Measurements from ENCODE around the gene SLC30A7. TPM values are rescaled to one million over a fixed set of nuclear protein-coding genes. Genes with fewer than 3 reads are reported as not detected.
A peak's percentile ranks its signal among the peaks of the same experiment; 100 is the strongest.
"Not testable (repeated sequence)": the region's sequence is repeated elsewhere in the genome, so short reads cannot be mapped to it uniquely, and the experiment has no call there.

SLC30A7 gene
- total RNA-seq, 1 donor from 2014 or later = 39.4 TPM

GRCh38 chr1:100926240-100926639, 30.4 kb downstream of the SLC30A7 start:
- no peak for DNase-seq (ENCODE audit: low spot score)
- H3K9me3 Mint-ChIP-seq = peaks cover 12% of the 10 kb centered on the region
- H3K4me3 Mint-ChIP-seq (ENCODE audit: low read depth) = no peak overlapping the region
- peak overlapping the region; percentile 5 for H3K27ac Mint-ChIP-seq
- peaks cover 43% of the 10 kb centered on the region for H3K4me1 Mint-ChIP-seq (ENCODE audit: low read depth)
- H3K36me3 Mint-ChIP-seq (ENCODE audit: low read depth) = peaks cover 38% of the 10 kb centered on the region
- H3K27me3 Mint-ChIP-seq (ENCODE audit: low read depth) = no peaks in the 10 kb centered on the region
- intact Hi-C loops (cut with micrococcal nuclease) = loop anchor here (5.0 to 10.0 kb wide), 4 partner anchors 81 to 519 kb away; no protein-coding TSS in a partner anchor

GRCh38 chr1:100927276-100927675, 31.4 kb downstream of the SLC30A7 start:
- no peak overlapping the region for H3K27ac Mint-ChIP-seq
- H3K9me3 Mint-ChIP-seq = peaks cover 12% of the 10 kb centered on the region
- H3K36me3 Mint-ChIP-seq (ENCODE audit: low read depth) = peaks cover 40% of the 10 kb centered on the region
- peaks cover 49% of the 10 kb centered on the region for H3K4me1 Mint-ChIP-seq (ENCODE audit: low read depth)
- H3K27me3 Mint-ChIP-seq (ENCODE audit: low read depth) = no peaks in the 10 kb centered on the region
- intact Hi-C loops (cut with micrococcal nuclease) = loop anchor here (5.0 to 10.0 kb wide), 4 partner anchors 80 to 518 kb away; no protein-coding TSS in a partner anchor
- H3K4me3 Mint-ChIP-seq (ENCODE audit: low read depth) = no peak overlapping the region
- DNase-seq (ENCODE audit: low spot score) = peak; percentile 49

GRCh38 chr1:100928128-100928527, 32.2 kb downstream of the SLC30A7 start:
- Mint-ChIP-seq H3K27me3 (ENCODE audit: low read depth) (no peaks in the 10 kb centered on the region), H3K9me3 (peaks cover 12% of the 10 kb centered on the region), H3K4me3 (ENCODE audit: low read depth) (no peak overlapping the region), H3K27ac (no peak overlapping the region), H3K36me3 (ENCODE audit: low read depth) (peaks cover 43% of the 10 kb centered on the region), H3K4me1 (ENCODE audit: low read depth) (peaks cover 49% of the 10 kb centered on the region)
- no peak for DNase-seq (ENCODE audit: low spot score)
- intact Hi-C loops (cut with micrococcal nuclease) = loop anchor here (5.0 to 10.0 kb wide), 4 partner anchors 79 to 517 kb away; no protein-coding TSS in a partner anchor

GRCh38 chr1:100930494-100930893, 34.6 kb downstream of the SLC30A7 start:
- DNase-seq (ENCODE audit: low spot score) = no peak
- H3K4me3 Mint-ChIP-seq (ENCODE audit: low read depth) = no peak overlapping the region
- H3K36me3 Mint-ChIP-seq (ENCODE audit: low read depth) = peaks cover 55% of the 10 kb centered on the region
- peaks cover 14% of the 10 kb centered on the region for H3K9me3 Mint-ChIP-seq
- intact Hi-C loops (cut with micrococcal nuclease) = no loop called here
- H3K4me1 Mint-ChIP-seq (ENCODE audit: low read depth) = peaks cover 42% of the 10 kb centered on the region
- H3K27me3 Mint-ChIP-seq (ENCODE audit: low read depth) = no peaks in the 10 kb centered on the region
- no peak overlapping the region for H3K27ac Mint-ChIP-seq

- H3K4me1 Mint-ChIP-seq (ENCODE audit: low read depth) = peaks cover 44% of the 10 kb centered on the region
- H3K27me3 Mint-ChIP-seq (ENCODE audit: low read depth) = no peaks in the 10 kb centered on the region
- H3K9me3 Mint-ChIP-seq = peaks cover 8% of the 10 kb centered on the region
- intact Hi-C loops (cut with micrococcal nuclease) = no loop called here
- no peak for DNase-seq (ENCODE audit: low spot score)
- H3K27ac Mint-ChIP-seq = no peak overlapping the region
- H3K36me3 Mint-ChIP-seq (ENCODE audit: low read depth) = peaks cover 67% of the 10 kb centered on the region
- no peak overlapping the region for H3K4me3 Mint-ChIP-seq (ENCODE audit: low read depth)
Observed at GRCh38 chr1:100931716-100932115, 35.8 kb downstream of the SLC30A7 start.

- H3K4me3 Mint-ChIP-seq (ENCODE audit: low read depth); H3K27ac Mint-ChIP-seq; intact Hi-C loops (cut with micrococcal nuclease); H3K9me3 Mint-ChIP-seq; DNase-seq (ENCODE audit: low spot score); H3K27me3 Mint-ChIP-seq (ENCODE audit: low read depth): not testable (repeated sequence)
- H3K4me1 Mint-ChIP-seq (ENCODE audit: low read depth) = peaks cover 44% of the 10 kb centered on the region
- H3K36me3 Mint-ChIP-seq (ENCODE audit: low read depth) = peaks cover 83% of the 10 kb centered on the region
Observed at GRCh38 chr1:100933555-100933954, 37.7 kb downstream of the SLC30A7 start.

GRCh38 chr1:100936194-100936967, 40.5 kb downstream of the SLC30A7 start:
- peaks cover 35% of the 10 kb centered on the region for H3K4me1 Mint-ChIP-seq (ENCODE audit: low read depth)
- no peak for DNase-seq (ENCODE audit: low spot score)
- peaks cover 8% of the 10 kb centered on the region for H3K9me3 Mint-ChIP-seq
- H3K27me3 Mint-ChIP-seq (ENCODE audit: low read depth) = peaks cover 1% of the 10 kb centered on the region
- intact Hi-C loops (cut with micrococcal nuclease) = no loop called here
- peaks cover 84% of the 10 kb centered on the region for H3K36me3 Mint-ChIP-seq (ENCODE audit: low read depth)
- no peak overlapping the region for H3K4me3 Mint-ChIP-seq (ENCODE audit: low read depth)
- no peak overlapping the region for H3K27ac Mint-ChIP-seq

GRCh38 chr1:100941098-100941527, 45.2 kb downstream of the SLC30A7 start:
- no peak for DNase-seq (ENCODE audit: low spot score)
- Mint-ChIP-seq H3K27ac (peak overlapping the region; percentile 86), H3K27me3 (ENCODE audit: low read depth) (peaks cover 1% of the 10 kb centered on the region), H3K36me3 (ENCODE audit: low read depth) (peaks cover 84% of the 10 kb centered on the region), H3K9me3 (peaks cover 14% of the 10 kb centered on the region), H3K4me3 (ENCODE audit: low read depth) (no peak overlapping the region), H3K4me1 (ENCODE audit: low read depth) (peaks cover 35% of the 10 kb centered on the region)
- intact Hi-C loops (cut with micrococcal nuclease) = loop anchor here (5.0 kb wide), 2 partner anchors 66 to 141 kb away; no protein-coding TSS in a partner anchor

- no peak overlapping the region for H3K4me3 Mint-ChIP-seq (ENCODE audit: low read depth)
Observed at GRCh38 chr1:100941580-100942216, 45.8 kb downstream of the SLC30A7 start.

GRCh38 chr1:100942304-100943046, 46.6 kb downstream of the SLC30A7 start:
- Mint-ChIP-seq H3K27me3 (ENCODE audit: low read depth) (peaks cover 1% of the 10 kb centered on the region), H3K4me3 (ENCODE audit: low read depth) (no peak overlapping the region), H3K36me3 (ENCODE audit: low read depth) (peaks cover 86% of the 10 kb centered on the region), H3K4me1 (ENCODE audit: low read depth) (peaks cover 34% of the 10 kb centered on the region), H3K9me3 (peaks cover 27% of the 10 kb centered on the region), H3K27ac (no peak overlapping the region)
- intact Hi-C loops (cut with micrococcal nuclease) = loop anchor here (5.0 kb wide), 2 partner anchors 65 to 140 kb away; no protein-coding TSS in a partner anchor
- DNase-seq (ENCODE audit: low spot score) = no peak

More at GRCh38 chr1:100941580-100942216, 45.8 kb downstream of the SLC30A7 start:
- no peak for DNase-seq (ENCODE audit: low spot score)
- Mint-ChIP-seq H3K36me3 (ENCODE audit: low read depth) (peaks cover 84% of the 10 kb centered on the region), H3K27me3 (ENCODE audit: low read depth) (peaks cover 1% of the 10 kb centered on the region), H3K9me3 (peaks cover 20% of the 10 kb centered on the region), H3K27ac (peak overlapping the region; percentile 36), H3K4me1 (ENCODE audit: low read depth) (peaks cover 31% of the 10 kb centered on the region)
- intact Hi-C loops (cut with micrococcal nuclease) = loop anchor here (5.0 kb wide), 2 partner anchors 66 to 141 kb away; no protein-coding TSS in a partner anchor

- Mint-ChIP-seq H3K27me3 (ENCODE audit: low read depth) (peaks cover 1% of the 10 kb centered on the region), H3K36me3 (ENCODE audit: low read depth) (peaks cover 86% of the 10 kb centered on the region), H3K27ac (no peak overlapping the region), H3K4me1 (ENCODE audit: low read depth) (peaks cover 42% of the 10 kb centered on the region), H3K9me3 (peaks cover 38% of the 10 kb centered on the region), H3K4me3 (ENCODE audit: low read depth) (no peak overlapping the region)
- DNase-seq (ENCODE audit: low spot score) = no peak
- intact Hi-C loops (cut with micrococcal nuclease) = loop anchor here (5.0 kb wide), 2 partner anchors 64 to 139 kb away; no protein-coding TSS in a partner anchor
Observed at GRCh38 chr1:100943533-100943932, 47.6 kb downstream of the SLC30A7 start.

GRCh38 chr1:100946064-100946463, 50.2 kb downstream of the SLC30A7 start:
- H3K27ac Mint-ChIP-seq; H3K4me3 Mint-ChIP-seq (ENCODE audit: low read depth); DNase-seq (ENCODE audit: low spot score); intact Hi-C loops (cut with micrococcal nuclease); H3K27me3 Mint-ChIP-seq (ENCODE audit: low read depth): not testable (repeated sequence)
- Mint-ChIP-seq H3K4me1 (ENCODE audit: low read depth) (peaks cover 56% of the 10 kb centered on the region), H3K36me3 (ENCODE audit: low read depth) (peaks cover 95% of the 10 kb centered on the region), H3K9me3 (peaks cover 51% of the 10 kb centered on the region)
